Prostate gland (tissue), 2 donors: Measurements from ENCODE around the gene BCAP29.

Experiments used
- POLR2A ChIP-seq: fragments of 450-650 bp; IDR thresholded peaks from one replicate; pipeline ENCODE4 v1.6.1; 2016; ENCODE audit warnings: antibody characterized with exemption, mild to moderate bottlenecking
- POLR2AphosphoS5 ChIP-seq: sonication (generic); formaldehyde crosslinking; IDR thresholded peaks from one replicate; pipeline ENCODE4 v1.6.1; 2017; ENCODE audit warnings: antibody characterized with exemption
- TF ChIP-seq, protein P1 (sequence below), 4 experiments: fragments of 200-600 bp in 2 of 4; fragments of 450-650 bp in 2 of 4; sonication (generic) in 2 of 4; IDR thresholded peaks; 1 replicate in 3 of 4; 2 replicates in 1 of 4; pipeline ENCODE4 v1.5.1; 2016 to 2019; ENCODE audit warnings: antibody characterized with exemption in 4 of 4, mild to moderate bottlenecking in 2 of 4, moderate library complexity in 2 of 4

GRCh38 chr7:107638594-107638993 is 58.5 kb downstream of the BCAP29 start:
- TF ChIP-seq, protein P1, sequence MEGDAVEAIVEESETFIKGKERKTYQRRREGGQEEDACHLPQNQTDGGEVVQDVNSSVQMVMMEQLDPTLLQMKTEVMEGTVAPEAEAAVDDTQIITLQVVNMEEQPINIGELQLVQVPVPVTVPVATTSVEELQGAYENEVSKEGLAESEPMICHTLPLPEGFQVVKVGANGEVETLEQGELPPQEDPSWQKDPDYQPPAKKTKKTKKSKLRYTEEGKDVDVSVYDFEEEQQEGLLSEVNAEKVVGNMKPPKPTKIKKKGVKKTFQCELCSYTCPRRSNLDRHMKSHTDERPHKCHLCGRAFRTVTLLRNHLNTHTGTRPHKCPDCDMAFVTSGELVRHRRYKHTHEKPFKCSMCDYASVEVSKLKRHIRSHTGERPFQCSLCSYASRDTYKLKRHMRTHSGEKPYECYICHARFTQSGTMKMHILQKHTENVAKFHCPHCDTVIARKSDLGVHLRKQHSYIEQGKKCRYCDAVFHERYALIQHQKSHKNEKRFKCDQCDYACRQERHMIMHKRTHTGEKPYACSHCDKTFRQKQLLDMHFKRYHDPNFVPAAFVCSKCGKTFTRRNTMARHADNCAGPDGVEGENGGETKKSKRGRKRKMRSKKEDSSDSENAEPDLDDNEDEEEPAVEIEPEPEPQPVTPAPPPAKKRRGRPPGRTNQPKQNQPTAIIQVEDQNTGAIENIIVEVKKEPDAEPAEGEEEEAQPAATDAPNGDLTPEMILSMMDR (IDR thresholded peaks at IDR 0.05): no peak
- TF ChIP-seq POLR2AphosphoS5: no peak
- TF ChIP-seq POLR2A: no peak
